Measurements from ENCODE around the gene TTLL11. TPM values are rescaled to one million over a fixed set of nuclear protein-coding genes. Genes with fewer than 3 reads are reported as not detected.

TTLL11 gene
- total and polyA plus RNA-seq, 4 donors: 1.4 to 4.5 (median 3.6) TPM

GRCh38 chr9:121985792-121986494, 107.2 kb downstream of the TTLL11 start:
- TF ChIP-seq NR2F2 (IDR thresholded peaks at IDR 0.05) (no peak), RXRA (IDR thresholded peaks at IDR 0.05) (peak in 1 of 2 donors; percentile 13)
- DNase-seq (ENCODE audit: low spot score): no peak
- Histone ChIP-seq H3K9ac (ENCODE audit: low read depth in 1 of 2, low read length in 2 of 2) (no peak overlapping the region), H3K27ac (ENCODE audit: low read depth in 1 of 2, low read length in 2 of 2) (no peak overlapping the region), H3K27me3 (ENCODE audit: control insufficient read depth in 4 of 4, insufficient read depth in 4 of 4, low read length in 3 of 4) (no peaks in the 10 kb centered on the region), H3K9me3 (ENCODE audit: control insufficient read depth in 4 of 4, low read length in 3 of 4) (no peaks in the 10 kb centered on the region), H3K4me1 (ENCODE audit: control insufficient read depth in 4 of 4, insufficient read depth in 4 of 4, low read length in 3 of 4) (peaks cover 0 to 6% (median 5%) of the 10 kb centered on the region in 4 donors), H3K36me3 (ENCODE audit: control insufficient read depth in 4 of 4, insufficient read depth in 3 of 4, low read depth in 1 of 4, low read length in 3 of 4) (no peaks in the 10 kb centered on the region), H3K4me3 (ENCODE audit: low read depth in 1 of 3, low read length in 3 of 3) (no peak overlapping the region)
- WGBS: 74% methylated on average over 14 of the region's 14 CpGs

GRCh38 chr9:121984726-121985402, 108.2 kb downstream of the TTLL11 start:
- TF ChIP-seq RXRA (IDR thresholded peaks at IDR 0.05) (no peak), RAD21 (IDR thresholded peaks at IDR 0.05) (no peak), FOXA2 (IDR thresholded peaks at IDR 0.05) (no peak), HNF4G (IDR thresholded peaks at IDR 0.05) (no peak), NR2F2 (IDR thresholded peaks at IDR 0.05) (no peak), ATF3 (IDR thresholded peaks at IDR 0.05) (no peak), TAF1 (conservative IDR thresholded peaks at IDR 0.05) (no peak), EGR1 (IDR thresholded peaks at IDR 0.05; ENCODE audit: low read depth in 2 of 2) (no peak), HNF4A (conservative IDR thresholded peaks at IDR 0.05) (no peak), FOXA1 (IDR thresholded peaks at IDR 0.05) (no peak), GABPA (IDR thresholded peaks at IDR 0.05 in 1 of 2, conservative IDR thresholded peaks at IDR 0.05 in 1 of 2) (no peak), SP1 (IDR thresholded peaks at IDR 0.05) (no peak), MAX (IDR thresholded peaks at IDR 0.05) (no peak), REST (IDR thresholded peaks at IDR 0.05) (no peak), ZBTB33 (IDR thresholded peaks at IDR 0.05) (no peak)
- H3K4me3 ChIP-seq (ENCODE audit: low read depth in 1 of 3, low read length in 3 of 3): no peak overlapping the region
- no peak for DNase-seq (ENCODE audit: low spot score)
- no peak overlapping the region for H3K27ac ChIP-seq (ENCODE audit: low read depth in 1 of 2, low read length in 2 of 2)
- 88% methylated on average over 7 of the region's 7 CpGs for WGBS
- no peaks in the 10 kb centered on the region for H3K27me3 ChIP-seq (ENCODE audit: control insufficient read depth in 4 of 4, insufficient read depth in 4 of 4, low read length in 3 of 4)
- no peaks in the 10 kb centered on the region for H3K36me3 ChIP-seq (ENCODE audit: control insufficient read depth in 4 of 4, insufficient read depth in 3 of 4, low read depth in 1 of 4, low read length in 3 of 4)
- H3K9me3 ChIP-seq (ENCODE audit: control insufficient read depth in 4 of 4, low read length in 3 of 4): no peaks in the 10 kb centered on the region
- H3K9ac ChIP-seq (ENCODE audit: low read depth in 1 of 2, low read length in 2 of 2): no peak overlapping the region
- H3K4me1 ChIP-seq (ENCODE audit: control insufficient read depth in 4 of 4, insufficient read depth in 4 of 4, low read length in 3 of 4): peaks cover 0 to 6% (median 5%) of the 10 kb centered on the region in 4 donors
